HG03520 (cell line): Measurements from ENCODE around the gene FBXW12.
"Not testable (repeated sequence)": the region's sequence is repeated elsewhere in the genome, so short reads cannot be mapped to it uniquely, and the experiment has no call there.

Experiments used
- ATAC-seq: cut with Tn5 transposase; IDR thresholded peaks from one replicate; pipeline ENCODE4 v1.9.1; 2021; ENCODE audit warnings: mild to moderate bottlenecking, moderate library complexity; ENCODE audit not compliant: unreplicated experiment

The FBXW12 gene, protein sequence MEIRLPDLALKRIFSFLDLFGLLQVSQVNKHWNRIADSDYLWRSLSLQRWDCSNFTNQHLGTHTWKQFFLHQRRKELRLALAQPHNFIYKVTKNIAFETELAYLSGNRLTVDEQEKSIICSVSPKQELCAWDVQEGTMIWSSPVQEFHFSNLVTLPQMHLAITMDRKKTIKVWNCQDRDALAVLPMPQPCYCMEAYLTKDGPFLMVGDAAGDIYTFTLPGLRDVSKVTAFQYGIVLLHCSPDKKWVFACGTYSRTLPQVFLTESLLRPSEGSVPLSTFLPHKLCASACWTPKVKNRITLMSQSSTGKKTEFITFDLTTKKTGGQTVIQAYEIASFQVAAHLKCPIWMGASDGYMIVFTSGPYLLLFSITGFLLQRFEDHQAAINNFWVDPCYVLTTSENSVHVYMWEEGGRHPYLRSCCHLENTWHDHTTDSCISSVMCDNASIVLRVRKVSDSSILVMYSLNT

GRCh38 chr3:48371651-48372376, at the start of gene FBXW12:
Gene FBXW12 (plus strand): TSS chr3:48372219. CDS start chr3:48372768, 549 bp downstream.
- no peak for ATAC-seq

DNA sequence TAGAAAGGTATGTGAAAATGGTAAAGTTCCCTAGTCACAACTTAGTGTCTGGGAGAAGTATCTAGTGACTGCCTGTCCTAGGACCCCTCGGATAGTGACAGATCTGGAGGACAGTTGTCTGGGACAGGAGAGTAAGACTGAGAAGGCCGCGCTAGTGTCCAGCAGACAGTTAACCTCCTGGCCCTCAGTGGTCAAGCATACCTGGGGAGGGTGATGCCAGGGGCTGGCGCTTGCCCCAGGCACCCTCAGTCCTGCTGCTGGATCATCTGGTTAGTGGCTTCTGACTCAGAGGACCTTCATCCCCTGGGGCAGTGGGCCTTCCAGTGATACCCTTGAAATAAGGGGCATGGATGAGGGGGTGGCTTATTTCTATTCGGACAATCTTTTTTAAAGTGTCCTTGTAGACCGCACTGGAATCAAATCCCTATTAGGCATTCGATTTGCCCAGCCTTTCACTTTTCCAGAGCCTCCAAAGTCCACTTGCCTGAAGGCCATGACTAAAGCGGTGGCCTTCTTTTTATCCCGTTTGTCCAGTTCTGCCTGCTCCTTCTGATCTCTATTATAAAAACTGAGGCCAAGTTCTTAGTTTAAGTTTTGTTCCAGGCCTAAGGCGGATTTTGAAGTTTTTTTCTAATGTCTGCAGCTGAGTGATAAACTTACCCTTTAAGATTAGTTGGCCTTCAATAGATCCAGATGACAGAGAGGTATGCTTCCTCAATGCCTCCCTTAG, 40.1 kb upstream of the FBXW12 start:
- ATAC-seq, result not testable (repeated sequence)

GRCh38 chr3:48333346-48334245, 38.4 kb upstream of the FBXW12 start, which contains the start of gene SPINK8:
Gene SPINK8 (minus strand): TSS chr3:48333661. CDS start chr3:48328341, 5,320 bp downstream.
- not testable (repeated sequence) for ATAC-seq

GRCh38 chr3:48334605-48335004, 37.4 kb upstream of the FBXW12 start:
- ATAC-seq, result no peak

GRCh38 chr3:48335286-48335685, 36.7 kb upstream of the FBXW12 start:
- not testable (repeated sequence) for ATAC-seq

DNA sequence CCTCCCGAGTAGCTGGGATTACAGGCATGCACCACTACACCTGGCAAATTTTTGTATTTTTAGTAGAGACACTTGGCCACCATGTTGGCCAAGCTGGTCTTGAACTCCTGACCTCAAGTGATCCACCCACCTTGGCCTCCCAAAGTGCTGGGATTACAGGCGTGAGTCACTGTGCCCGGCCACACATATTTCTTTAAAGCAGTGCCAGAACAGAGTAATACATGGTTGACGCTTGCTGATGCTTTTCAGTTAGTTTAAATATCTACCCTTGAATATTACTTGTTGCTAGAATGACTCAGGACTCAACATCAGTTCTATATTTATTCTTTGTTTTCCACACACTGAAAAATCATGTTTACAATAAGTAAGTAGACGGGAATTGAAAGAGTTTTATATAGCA, 34.5 kb upstream of the FBXW12 start:
- ATAC-seq, result not testable (repeated sequence)

DNA sequence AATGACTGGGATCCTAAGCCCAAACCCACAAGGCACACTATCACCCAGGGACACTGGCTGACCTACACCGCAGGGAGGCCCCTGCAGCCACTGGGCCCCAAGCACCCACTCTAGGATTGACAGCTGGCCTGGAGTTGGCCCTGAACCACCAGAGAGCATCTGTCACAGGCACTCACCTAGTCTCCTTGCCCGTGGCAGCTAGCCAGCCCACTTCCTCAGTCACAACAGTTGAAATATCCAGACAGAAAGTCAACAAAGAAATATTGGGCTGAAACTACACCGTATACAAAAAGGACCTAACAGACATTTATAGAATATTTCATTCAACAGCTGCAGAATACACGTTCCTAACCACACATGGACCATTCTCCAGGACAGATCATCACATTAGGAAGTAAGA, 33.4 kb upstream of the FBXW12 start:
- ATAC-seq, result no peak

GRCh38 chr3:48343432-48343831, 28.6 kb upstream of the FBXW12 start:
- no peak for ATAC-seq

GRCh38 chr3:48344867-48345507, 27.0 kb upstream of the FBXW12 start:
- no peak for ATAC-seq

- ATAC-seq, result no peak
Observed at GRCh38 chr3:48345946-48346572, 26.0 kb upstream of the FBXW12 start.

GRCh38 chr3:48347500-48347899, 24.5 kb upstream of the FBXW12 start:
- no peak for ATAC-seq

DNA sequence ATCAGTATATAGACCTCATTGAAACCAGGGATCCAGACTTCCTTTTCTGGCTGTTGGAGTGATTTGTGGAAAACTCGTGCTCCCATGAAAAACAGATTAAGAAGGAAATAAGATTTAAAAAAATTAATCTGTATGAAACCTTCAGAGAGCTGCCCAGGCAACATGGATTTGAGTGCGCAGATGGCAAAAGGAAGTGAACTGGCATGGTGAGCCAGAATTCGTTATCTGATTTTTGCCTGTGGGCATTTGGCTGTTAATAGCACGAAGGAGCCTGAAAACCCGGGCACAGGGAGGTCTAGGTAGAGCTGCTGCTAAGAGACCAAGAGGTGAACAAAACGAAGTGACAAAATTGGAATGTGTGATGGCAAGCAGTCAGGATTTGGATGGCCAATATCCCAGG, 19.5 kb upstream of the FBXW12 start:
- ATAC-seq, result no peak

DNA sequence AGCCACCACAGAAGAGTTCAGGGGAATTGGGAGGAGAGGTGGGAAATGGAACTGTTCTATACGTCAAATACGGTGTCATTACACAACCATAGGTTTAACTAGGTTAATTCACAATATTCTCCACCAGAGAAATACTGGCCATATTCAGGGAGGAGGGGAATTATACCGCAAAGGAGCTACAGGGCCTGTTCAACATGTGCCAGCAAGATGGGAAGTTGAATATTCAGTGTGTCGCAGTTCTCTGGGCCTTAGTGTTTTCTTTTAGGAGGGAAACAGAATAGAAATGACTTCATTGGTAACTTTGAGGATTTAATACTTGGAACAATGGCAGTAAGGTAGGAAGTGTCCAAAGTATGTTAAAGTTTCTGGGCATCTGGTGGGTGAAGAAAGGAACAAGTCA, 18.0 kb upstream of the FBXW12 start:
- ATAC-seq, result no peak

DNA sequence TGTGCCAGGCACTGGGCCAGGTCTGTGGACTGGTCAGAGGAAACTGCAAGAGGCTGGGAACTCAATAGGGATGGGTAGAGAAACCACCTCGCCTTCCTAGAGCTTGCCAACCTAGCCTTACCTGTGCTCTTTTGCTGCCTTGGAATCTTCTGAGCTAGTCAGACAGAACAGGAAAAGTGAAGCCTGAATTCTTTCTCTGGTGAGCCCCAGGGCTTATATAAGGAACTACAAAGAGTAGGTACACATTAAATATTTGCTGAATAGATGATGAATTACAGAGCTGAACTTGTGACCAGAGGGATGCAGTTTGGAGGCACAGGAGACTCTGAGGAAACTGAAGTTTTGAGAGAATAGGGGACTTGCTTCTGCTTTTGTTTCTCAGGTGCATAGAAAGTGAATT, 15.6 kb upstream of the FBXW12 start:
- ATAC-seq, result no peak

GRCh38 chr3:48361928-48362327, 10.1 kb upstream of the FBXW12 start:
- no peak for ATAC-seq

DNA sequence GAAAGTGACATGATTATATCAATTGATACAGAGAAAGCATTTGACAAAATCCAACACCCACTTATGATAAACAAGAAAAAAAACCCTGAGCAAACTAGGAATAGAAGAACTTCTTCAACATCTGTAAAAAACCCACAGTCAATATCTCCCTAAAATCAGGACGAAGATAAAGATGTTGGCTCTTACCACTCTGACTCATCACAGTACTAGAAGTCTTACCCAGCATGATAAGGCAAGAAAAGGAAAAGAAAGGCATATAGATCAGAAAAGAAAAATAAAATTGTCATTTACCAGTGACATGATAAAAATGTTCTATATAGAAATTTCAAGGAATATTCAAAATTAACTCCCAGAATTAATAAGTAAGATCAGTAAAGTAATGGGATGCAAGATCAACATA, 7.2 kb upstream of the FBXW12 start:
- no peak for ATAC-seq

DNA sequence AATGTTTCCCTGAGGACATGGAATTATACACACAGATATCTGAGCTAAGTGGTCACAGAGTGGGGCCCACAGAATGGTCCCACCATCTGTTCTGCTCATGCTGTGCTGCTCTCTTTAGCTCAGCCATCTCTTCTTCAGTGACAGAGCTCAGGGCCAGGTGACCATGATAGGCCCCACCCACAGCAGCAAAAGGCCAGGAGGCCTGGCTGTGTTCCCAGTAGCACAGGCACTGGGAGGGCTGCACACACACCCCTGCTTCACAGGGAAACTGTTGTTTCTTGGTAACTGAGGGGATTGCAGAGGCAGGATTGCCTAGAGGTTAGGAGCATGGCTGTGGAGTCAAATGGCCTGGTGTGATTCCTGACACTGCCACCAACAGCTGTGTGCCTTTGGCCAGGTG, 4.8 kb upstream of the FBXW12 start:
- no peak for ATAC-seq

DNA sequence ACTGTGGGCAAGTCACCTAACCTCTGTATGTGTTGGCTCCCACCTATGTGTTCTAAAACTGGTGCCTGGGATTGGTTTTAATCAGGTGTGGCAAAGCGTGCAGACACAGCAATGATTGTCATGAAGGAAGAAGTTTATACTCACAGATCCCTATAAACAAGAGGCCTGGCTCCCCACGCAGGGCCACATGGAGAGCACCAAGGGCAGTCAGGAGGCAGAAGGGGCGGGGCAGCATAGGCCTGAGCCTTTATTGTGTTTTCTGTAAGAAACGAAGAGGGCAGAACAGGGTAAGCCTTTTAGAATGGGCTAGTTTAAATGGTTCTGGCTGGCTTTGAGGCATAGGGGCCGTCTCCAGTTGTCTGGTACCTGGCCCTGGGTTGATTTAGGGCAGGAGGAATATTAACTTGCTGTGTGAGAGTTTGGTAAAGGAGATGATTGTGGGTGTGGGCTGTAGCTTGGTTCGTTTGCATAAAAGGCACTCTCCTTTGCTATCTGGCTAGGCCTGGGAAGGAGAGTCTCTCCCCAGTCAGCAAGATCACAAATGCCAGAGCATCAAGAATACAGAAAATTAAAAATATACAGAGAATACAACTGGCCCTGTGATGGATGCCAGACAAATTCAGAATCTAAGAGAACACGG, 2.2 kb upstream of the FBXW12 start:
- ATAC-seq, result no peak

- ATAC-seq, result no peak
Observed at GRCh38 chr3:48370333-48370713, 1.7 kb upstream of the FBXW12 start.
